Heart right ventricle (tissue), 16 donors: Measurements from ENCODE around the gene LGR6. TPM values are rescaled to one million over a fixed set of nuclear protein-coding genes. Genes with fewer than 3 reads are reported as not detected.

Experiments
- ATAC-seq, 8 donors: fragments of 200-7000 bp; cut with Tn5 transposase; one replicate each; pipeline ENCODE4 v1.9.1; 2020; ENCODE audit warnings: mild to moderate bottlenecking in 8 of 8, moderate library complexity in 8 of 8, moderate number of reproducible peaks in 1 of 8
- DNase-seq, 2 donors: peaks; one replicate each; pipeline ENCODE4 v3.0.0-alpha.2; 2020
- H3K27ac ChIP-seq, 10 donors: fragments of 200-600 bp; sonication (generic) in 2 of 10; one replicate each; pipeline versions ENCODE4 v1.5.0 to v1.8.0; 2020 to 2022; ENCODE audit warnings: mild to moderate bottlenecking in 3 of 10
- H3K27me3 ChIP-seq, 7 donors: fragments of 200-600 bp; one replicate each; pipeline ENCODE4 v1.8.0; 2021 to 2022; ENCODE audit warnings: mild to moderate bottlenecking in 2 of 7
- H3K36me3 ChIP-seq, 9 donors: fragments of 200-600 bp; sonication (generic) in 1 of 9; one replicate each; pipeline versions ENCODE4 v1.5.0 to v1.8.0; 2020 to 2022; ENCODE audit warnings: mild to moderate bottlenecking in 2 of 9
- H3K4me1 ChIP-seq, 9 donors: fragments of 200-600 bp; sonication (generic) in 1 of 9; one replicate each; pipeline versions ENCODE4 v1.5.0 to v1.8.0; 2020 to 2022; ENCODE audit warnings: mild to moderate bottlenecking in 4 of 9
- H3K4me3 ChIP-seq, 10 donors: fragments of 200-600 bp; sonication (generic) in 2 of 10; one replicate each; pipeline versions ENCODE4 v1.5.0 to v1.8.0; 2020 to 2022; ENCODE audit warnings: mild to moderate bottlenecking in 7 of 10, moderate library complexity in 2 of 10
- H3K9me3 ChIP-seq, 11 donors: fragments of 200-600 bp in 10 of 11; sonication (generic) in 2 of 11; one replicate each; pipeline versions ENCODE4 v1.5.0 to v1.8.0; 2013 to 2022; ENCODE audit warnings: mild to moderate bottlenecking in 2 of 11, control low read depth in 1 of 11, moderate library complexity in 1 of 11
- WGBS, 2 donors: extraction: QIAGEN DNeasy Blood & Tissue Kit; methylation state at CpG; one replicate each; pipeline ENCODE4 v1.1.7; 2013; ENCODE audit warnings: inconsistent platforms in 1 of 2; 5-methylcytosine and 5-hydroxymethylcytosine counted together
- intact Hi-C, 10 donors: fragments of 100-400 bp; cut with DNase I; formaldehyde crosslinking; loops; one replicate each; pipeline versions ENCODE4 v1.11.1 to v1.14.2; 2022
- polyA plus RNA-seq, 2 donors: library from polyadenylated mRNA; stranded (reverse); fragments of 200-250 nt; gene quantifications; one replicate each; pipeline ENCODE4 v1.2.3, GENCODE V29; 2013
- total RNA-seq, 10 donors: library from RNA; stranded (reverse); fragmentation: NEBNext Ultra II Directional in 3 of 10; extraction: Animal tissue kit (Norgen Biotek cat#: 25700) in 3 of 10; gene quantifications; one replicate each; pipeline versions ENCODE4 v1.2.1 to v1.2.4, GENCODE V29; 2021 to 2023
- TF ChIP-seq, protein P1 (sequence below), 9 donors: fragments of 200-600 bp; sonication (generic) in 2 of 9; IDR thresholded peaks; one replicate each; pipeline versions ENCODE4 v1.5.0 to v1.8.0; 2021 to 2022; ENCODE audit warnings: antibody characterized with exemption in 9 of 9, mild to moderate bottlenecking in 5 of 9, moderate library complexity in 1 of 9
- donor health status: Arrhythmogenic right ventricular cardiomyopathy.
- donor health status: ischemic (EF 13 %, LVEDD 7.1; RV severe dilation, severe dysfunction).
- donor health status: healthy with polysubstance abuse.
- donor health status: DM: no; HTN: yes; CAD: no.
- donor health status: DM: no; HTN: no; CAD: no.
- donor health status: ischemic (EF 25% LVEDD 6.9; RV normal size, moderate dysfunction).
- donor health status: ischemic (EF 25% LVEDD 5.7; RV mildly dilated, moderate dysfunction).
- donor health status: healthy.
- donor health status: DM: yes; HTN: yes; CAD: no.
- donor health status: Ischemic cardiomyopathy.
- donor health status: ischemic (EF 35%, LVEDD 5.7; RV mildly dilated, moderate dysfunction).
- donor health status: nonischemic (EF 11% LVEDD 7.7; RV severe dilation, severe dysfunction).
- donor health status: DM: yes; HTN: yes; CAD: no.
- donor health status: PGD.
- donor health status: ischemic (EF 29% LVEDD 5.4; RV normal size, mild dysfunction).
- donor health status: nonischemic (EF 23%, LVEDD 6.1; RV moderate dilation, normal function).

Gene LGR6
- total and polyA plus RNA-seq, 12 donors = 0.19 to 13.5 (median 2.2) TPM

GRCh38 chr1:202266061-202266765 is 72.6 kb downstream of the LGR6 start:
- no peak overlapping the region for H3K4me3 ChIP-seq
- peaks cover 0 to 51% (median 34%) of the 10 kb centered on the region in 7 donors for H3K27me3 ChIP-seq
- TF ChIP-seq, protein P1, sequence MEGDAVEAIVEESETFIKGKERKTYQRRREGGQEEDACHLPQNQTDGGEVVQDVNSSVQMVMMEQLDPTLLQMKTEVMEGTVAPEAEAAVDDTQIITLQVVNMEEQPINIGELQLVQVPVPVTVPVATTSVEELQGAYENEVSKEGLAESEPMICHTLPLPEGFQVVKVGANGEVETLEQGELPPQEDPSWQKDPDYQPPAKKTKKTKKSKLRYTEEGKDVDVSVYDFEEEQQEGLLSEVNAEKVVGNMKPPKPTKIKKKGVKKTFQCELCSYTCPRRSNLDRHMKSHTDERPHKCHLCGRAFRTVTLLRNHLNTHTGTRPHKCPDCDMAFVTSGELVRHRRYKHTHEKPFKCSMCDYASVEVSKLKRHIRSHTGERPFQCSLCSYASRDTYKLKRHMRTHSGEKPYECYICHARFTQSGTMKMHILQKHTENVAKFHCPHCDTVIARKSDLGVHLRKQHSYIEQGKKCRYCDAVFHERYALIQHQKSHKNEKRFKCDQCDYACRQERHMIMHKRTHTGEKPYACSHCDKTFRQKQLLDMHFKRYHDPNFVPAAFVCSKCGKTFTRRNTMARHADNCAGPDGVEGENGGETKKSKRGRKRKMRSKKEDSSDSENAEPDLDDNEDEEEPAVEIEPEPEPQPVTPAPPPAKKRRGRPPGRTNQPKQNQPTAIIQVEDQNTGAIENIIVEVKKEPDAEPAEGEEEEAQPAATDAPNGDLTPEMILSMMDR (IDR thresholded peaks at IDR 0.05) = no peak
- no peak for DNase-seq
- 88 to 94% methylated on average over 9 of the region's 9 CpGs for whole genome bisulfite sequencing, 2 donors
- no peak overlapping the region for H3K27ac ChIP-seq
- intact Hi-C loops = no loop called here
- ATAC-seq = no peak
- H3K4me1 ChIP-seq = no peaks in the 10 kb centered on the region
- no peaks in the 10 kb centered on the region for H3K36me3 ChIP-seq
- H3K9me3 ChIP-seq = peaks cover 0 to 9% (median 0%) of the 10 kb centered on the region in 11 donors

DNA sequence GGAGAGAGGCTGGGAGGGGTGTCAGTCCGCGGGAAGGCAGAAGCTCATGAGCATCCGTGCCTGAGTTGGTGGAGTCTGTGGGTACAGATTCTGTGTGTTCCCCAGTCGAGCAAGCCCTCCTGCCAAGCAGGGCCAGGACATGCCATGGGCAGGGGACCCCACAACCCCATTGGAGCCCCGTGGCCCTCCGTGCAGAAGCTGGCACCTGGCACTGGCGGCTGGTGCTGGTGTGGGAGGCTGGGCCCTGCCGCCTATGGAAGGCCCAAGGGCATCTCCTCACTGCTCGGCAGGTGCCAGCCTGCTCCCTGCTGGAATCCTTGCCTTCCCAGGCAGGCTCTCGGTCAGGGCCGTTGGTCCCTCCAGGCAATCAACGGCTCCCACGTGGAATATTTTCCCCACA is 74.4 kb downstream of the LGR6 start:
- no peak for ATAC-seq
- H3K36me3 ChIP-seq = no peaks in the 10 kb centered on the region
- WGBS, 2 donors = 83 to 88% methylated on average over 13 of the region's 13 CpGs
- intact Hi-C loops = no loop called here
- H3K9me3 ChIP-seq = peaks cover 0 to under 1% (median 0%) of the 10 kb centered on the region in 11 donors
- no peaks in the 10 kb centered on the region for H3K4me1 ChIP-seq
- DNase-seq = no peak
- H3K27me3 ChIP-seq = peaks cover 0 to 44% (median 34%) of the 10 kb centered on the region in 7 donors
- TF ChIP-seq, protein P1 (IDR thresholded peaks at IDR 0.05) = no peak
- no peak overlapping the region for H3K4me3 ChIP-seq
- H3K27ac ChIP-seq = no peak overlapping the region

DNA sequence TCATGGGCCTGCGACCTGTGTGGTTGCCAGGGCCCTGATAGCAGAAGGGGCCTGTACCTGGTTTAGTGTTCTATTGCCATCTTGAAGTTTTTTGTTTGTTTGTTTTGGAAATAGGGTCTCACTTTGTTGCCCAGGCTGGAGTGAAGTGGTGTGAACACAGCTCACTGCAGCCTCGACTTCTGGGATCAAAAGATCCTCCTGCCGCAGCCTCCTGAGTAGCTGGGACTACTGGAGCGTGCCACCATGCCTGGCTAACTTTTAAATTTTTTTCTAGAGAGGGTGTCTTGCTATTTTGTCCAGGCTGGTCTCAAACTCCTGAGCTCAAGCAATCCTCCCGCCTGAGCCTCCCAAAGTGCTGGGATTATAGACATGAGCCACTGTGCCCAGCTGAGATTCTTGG is 75.2 kb downstream of the LGR6 start:
- DNase-seq (no peak), ATAC-seq (no peak)
- H3K4me1 ChIP-seq = no peaks in the 10 kb centered on the region
- H3K27ac ChIP-seq = no peak overlapping the region
- no peaks in the 10 kb centered on the region for H3K36me3 ChIP-seq
- WGBS, 2 donors = 88 to 93% methylated on average over 5 of the region's 5 CpGs
- no peak overlapping the region for H3K4me3 ChIP-seq
- H3K27me3 ChIP-seq = peaks cover 0 to 36% (median 27%) of the 10 kb centered on the region in 7 donors
- TF ChIP-seq, protein P1 (IDR thresholded peaks at IDR 0.05) = no peak
- intact Hi-C loops = no loop called here
- no peaks in the 10 kb centered on the region for H3K9me3 ChIP-seq

DNA sequence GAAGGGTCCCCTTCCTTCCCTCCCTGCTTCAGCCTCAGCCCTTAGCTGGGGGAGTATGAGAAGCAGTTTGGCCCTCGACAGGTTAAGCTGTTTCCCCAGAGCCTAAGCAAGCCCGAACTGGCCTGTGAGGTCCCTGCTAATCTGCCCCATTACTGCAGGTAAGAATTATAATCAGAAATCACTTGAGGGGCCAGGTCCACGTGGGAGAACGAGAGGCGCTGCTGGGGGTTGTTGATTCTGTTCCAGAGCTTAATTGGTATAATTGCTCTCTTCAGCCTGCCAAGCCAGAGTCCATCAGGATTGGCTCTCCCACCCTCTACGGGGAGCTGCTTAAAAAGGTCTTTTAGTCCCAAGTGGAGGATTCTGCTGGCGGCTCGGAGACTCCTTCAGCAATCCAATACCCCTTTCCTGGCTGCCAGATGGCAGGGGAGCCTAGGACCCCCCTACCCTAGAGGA is 77.3 kb downstream of the LGR6 start:
- no peak overlapping the region for H3K27ac ChIP-seq

More for the DNA sequence above, 77.3 kb downstream of the LGR6 start:
- Histone ChIP-seq H3K36me3 (no peaks in the 10 kb centered on the region), H3K4me1 (no peaks in the 10 kb centered on the region), H3K9me3 (no peaks in the 10 kb centered on the region), H3K27me3 (peaks cover 0 to 19% (median 6%) of the 10 kb centered on the region in 7 donors), H3K4me3 (no peak overlapping the region)
- ATAC-seq = no peak
- WGBS, 2 donors = 31 to 39% methylated on average over 8 of the region's 8 CpGs
- DNase-seq = no peak
- intact Hi-C loops = no loop called here
- TF ChIP-seq, protein P1 (IDR thresholded peaks at IDR 0.05) = no peak
